ENCODE data around the gene KCNQ4.

KCNQ4 gene

GRCh38 chr1:40783001-40783905, at the start of gene KCNQ4:
Gene KCNQ4 (plus strand): TSS chr1:40783787. CDS start chr1:40784094, 307 bp downstream.
- no peak for DNase-seq (ENCODE audit: low spot score)

GRCh38 chr1:40734882-40735628, 48.5 kb upstream of the KCNQ4 start:
- no peak for DNase-seq (ENCODE audit: low spot score)

- no peak for DNase-seq (ENCODE audit: low spot score)
These were observed 47.5 kb upstream of the KCNQ4 start for GRCh38 chr1:40736085-40736531.

- no peak for DNase-seq (ENCODE audit: low spot score)
These were observed 44.8 kb upstream of the KCNQ4 start for GRCh38 chr1:40738831-40739230.

- DNase-seq (ENCODE audit: low spot score): no peak
These were observed 44.1 kb upstream of the KCNQ4 start for GRCh38 chr1:40739455-40740008.

DNA sequence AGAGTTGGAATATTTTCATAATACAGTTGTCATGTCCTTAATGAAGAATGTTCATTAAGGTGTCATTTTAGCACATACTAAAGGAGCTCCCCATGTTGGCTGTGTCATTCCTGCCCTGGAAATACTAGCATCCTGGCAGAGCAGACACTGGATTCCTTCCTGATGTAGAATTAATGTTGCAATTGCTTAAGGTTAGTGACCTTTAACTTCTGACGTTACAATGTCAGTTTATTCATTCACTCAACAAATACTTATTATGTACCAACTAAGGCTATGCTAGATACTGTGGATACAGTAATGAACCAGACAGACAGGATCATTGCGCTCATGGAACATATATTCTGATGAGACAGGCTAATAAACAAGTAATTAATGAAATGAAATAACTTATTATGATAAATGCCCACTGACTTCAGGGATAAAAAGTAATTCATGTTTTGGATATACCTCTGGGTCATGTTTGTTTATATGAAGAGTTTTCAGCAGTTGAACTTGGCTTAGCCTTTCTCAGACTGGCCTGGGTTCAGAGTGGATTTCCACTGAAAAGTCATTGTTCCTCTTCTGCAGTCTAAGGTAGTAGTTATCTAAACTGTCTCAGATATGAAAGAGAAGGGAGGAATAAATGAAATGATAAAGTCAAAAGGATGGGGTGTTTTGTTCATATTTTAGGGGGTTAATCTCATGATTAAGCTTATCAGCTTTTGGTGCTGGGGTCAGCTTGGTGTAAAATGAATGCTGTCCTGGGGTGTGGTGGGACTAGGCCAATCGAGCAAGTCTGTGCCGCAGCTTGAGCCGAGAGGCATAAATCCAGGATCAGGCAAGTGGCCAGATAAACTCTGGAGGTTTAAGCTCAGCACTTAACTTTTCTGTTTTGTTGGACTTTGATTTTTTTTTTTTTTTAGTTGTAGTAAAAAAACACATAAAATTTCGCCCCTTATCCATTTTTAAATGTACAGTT, 43.3 kb upstream of the KCNQ4 start:
- DNase-seq (ENCODE audit: low spot score): no peak

DNA sequence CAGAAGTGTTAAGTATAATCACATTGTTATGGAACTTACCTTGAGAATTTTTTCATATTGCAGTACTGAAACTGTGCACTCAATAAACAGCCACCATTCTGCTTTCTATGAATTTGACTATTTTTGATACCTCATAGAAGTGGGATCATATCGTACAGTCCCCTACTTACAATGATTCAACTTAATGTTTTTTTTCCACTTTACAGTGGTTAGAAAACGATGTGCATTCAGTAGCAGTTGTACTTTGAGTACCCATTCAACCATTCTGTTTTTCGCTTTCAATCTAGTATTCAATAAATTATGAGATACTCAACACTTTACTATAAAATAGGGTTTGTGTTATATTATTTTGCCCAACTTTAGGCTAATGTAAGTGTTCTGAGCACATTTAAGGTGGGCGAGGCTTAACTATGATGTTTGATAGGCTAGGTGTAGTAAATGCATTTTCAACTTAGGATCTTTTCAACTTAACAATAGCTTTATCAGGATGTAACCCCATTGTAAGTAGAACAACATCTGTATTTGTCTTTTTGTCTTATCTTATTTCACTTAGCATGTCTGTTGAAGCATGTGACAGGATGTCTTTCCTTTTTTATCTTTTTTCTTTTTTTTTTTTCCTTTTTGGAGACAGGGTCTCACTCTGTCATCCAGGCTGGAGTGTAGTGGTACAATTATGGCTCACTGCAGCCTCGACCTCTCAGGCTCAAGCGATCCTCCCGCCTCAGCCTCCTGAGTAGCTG, 42.4 kb upstream of the KCNQ4 start:
- DNase-seq (ENCODE audit: low spot score): no peak

GRCh38 chr1:40742363-40743061, 41.1 kb upstream of the KCNQ4 start:
- no peak for DNase-seq (ENCODE audit: low spot score)

DNA sequence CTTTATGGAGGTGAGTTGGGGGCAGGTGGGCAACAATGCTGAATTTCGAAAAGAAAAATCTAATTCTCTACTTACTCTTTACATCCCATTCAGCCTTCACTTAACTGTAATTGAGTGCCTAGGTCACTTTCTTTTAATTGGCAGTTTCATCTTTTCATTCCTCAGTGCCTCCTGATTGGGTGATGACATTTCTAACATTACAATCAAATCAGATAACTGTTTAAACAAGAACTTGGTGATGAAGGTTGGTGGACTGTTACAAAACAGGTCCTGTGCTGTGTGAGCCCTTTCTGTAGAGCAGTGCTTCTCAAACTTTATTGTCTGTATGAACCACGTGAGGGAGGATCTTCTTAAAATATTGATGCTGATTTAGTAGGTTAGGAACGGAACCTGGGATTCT, 40.1 kb upstream of the KCNQ4 start:
- no peak for DNase-seq (ENCODE audit: low spot score)

DNA sequence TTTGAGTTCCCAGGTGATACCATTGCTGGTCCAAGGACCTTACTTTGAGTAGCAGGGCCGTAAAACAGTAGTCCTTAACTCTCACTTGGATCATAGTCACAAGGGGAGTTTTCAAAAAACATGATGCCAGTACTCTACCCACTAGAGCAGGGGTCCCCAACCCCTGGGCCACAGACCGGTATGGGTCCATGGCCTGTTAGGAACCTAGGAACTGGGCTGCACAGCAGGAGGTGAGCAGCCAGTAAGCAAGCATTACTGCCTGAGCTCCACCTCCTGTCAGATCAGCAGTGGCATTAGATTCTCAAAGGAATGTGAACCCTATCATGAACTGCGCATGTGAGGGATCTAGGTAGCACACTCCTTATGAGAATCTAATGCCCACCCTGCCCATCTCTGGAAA, 39.7 kb upstream of the KCNQ4 start:
- DNase-seq (ENCODE audit: low spot score): no peak

DNA sequence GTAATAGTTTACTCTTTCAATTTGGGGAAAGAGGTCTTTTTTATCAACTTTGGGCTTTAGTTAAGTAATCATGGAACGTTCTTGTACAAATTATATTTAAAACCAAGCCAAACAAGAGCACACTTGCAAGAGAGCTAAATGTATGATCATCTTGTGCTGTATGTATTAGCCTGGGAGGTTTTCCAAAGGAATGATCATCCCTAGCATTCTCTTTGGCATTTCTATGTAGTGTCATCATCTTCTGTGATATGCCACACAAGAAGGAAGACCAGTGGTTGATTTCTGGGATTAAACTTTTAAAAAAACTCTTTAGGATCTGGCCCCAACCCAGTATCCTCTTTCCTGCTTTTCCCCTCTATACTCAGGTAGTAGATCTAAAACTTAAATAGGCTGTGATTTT, 38.4 kb upstream of the KCNQ4 start:
- DNase-seq (ENCODE audit: low spot score): no peak

DNA sequence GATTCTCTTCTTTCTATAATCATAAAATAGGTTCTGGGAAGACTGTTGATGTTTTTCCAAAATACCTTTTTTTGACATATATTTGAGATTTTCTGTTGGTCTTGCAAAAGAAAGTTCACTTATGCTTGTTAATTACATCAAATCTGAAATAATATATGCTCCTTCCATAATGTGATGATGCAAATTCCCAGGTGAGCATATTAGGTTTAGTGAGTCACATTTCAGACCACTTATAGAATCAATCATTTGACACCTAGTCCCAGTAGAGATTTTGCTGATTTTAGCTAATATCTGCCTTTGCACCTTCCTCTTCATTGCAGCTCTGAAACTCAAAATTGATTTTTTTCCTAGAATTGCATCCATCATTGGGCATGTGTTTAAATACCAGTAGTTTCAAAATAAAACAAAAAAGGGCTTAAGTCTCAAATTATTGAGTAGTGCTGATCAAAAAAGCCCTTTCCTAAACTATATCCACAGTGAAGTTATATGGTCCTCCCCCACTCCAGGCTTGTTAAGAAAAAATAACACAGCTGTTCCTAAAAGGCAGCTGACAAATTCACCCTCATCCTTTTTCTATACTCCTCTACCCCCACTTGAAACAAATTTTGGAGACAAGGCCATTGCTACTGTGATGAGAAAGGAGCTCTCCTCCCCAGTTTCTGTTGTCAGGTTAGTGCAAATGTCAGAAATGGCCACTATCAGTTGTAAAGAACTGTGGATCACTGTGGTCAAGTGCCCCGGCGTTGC, 37.1 kb upstream of the KCNQ4 start:
- no peak for DNase-seq (ENCODE audit: low spot score)

DNA sequence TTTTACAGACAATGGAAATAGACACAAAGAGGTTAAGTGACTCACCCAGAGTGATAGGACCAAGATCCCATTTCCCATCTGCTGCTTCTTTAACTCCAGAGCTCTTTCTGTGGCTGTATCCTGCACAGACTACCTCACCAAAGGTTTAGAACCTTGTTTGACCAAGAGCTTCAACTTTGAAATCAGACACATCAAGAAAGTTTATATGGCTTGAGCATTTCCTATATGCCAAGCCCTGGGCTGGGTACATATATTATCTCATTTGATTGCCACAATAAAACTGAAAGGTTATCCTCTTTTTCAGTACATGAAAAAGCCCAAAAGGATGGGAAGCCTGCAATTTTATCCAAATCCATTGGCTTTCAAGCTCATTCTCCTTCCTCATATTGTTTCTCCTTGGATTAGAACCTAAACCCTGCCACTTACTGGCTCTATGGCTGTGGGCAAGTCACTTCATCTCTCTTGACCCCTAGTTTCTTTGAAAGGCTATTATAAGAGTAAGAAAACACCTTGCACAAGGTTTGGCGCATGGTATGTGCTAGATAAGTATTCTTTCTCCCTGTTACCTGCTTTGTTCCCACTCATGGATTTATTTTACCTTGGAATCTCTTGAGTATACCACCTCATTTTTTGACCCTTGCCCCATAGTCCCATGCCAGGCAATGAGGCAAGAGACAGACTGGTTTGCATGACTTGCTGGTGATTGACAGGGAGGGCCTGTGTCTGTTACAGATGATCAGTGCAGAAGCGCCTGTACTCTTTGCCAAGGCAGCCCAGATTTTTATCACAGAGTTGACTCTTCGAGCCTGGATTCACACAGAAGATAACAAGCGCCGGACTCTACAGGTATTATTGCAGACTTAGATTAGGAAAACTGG, 34.5 kb upstream of the KCNQ4 start:
- no peak for DNase-seq (ENCODE audit: low spot score)

DNA sequence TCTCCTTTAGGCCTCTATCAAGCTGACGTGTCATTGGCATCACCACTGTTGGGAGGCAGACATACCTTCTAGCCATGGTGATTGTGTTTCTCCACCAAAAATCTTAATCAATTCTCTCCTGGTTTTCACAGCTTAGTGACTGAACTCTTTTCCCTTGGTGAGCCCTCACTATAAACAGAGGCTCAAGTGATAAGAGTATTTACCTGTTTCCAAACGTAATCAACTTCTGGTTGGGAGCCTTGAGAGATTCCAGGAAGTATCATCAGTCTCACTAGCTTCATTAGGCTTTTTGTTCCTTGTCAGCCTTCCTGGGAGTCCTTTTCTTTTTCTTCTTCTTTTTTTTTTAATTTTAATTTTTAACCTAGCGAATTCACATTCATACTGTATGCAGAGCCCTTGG, 33.8 kb upstream of the KCNQ4 start:
- DNase-seq (ENCODE audit: low spot score): no peak

DNA sequence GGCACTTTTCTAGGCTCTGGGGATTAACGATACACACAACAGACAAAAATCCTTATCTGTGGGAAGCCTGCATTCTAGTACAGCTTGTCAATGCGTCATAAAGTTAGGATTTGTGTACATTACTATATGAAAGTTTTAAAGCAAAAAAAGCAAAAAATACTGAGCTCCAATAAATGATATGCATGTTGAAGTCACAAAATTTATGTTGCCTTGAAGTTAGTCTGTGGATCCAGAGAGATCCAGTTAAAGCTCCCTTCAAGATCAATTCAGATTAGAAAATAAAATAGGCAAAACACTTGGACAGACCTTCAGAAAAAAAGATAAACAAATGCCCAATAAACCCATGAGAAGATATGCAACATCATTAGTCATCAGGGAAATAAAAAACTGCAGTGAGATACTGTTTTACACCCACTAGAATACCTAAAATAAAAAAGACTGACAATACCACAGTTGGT, 33.1 kb upstream of the KCNQ4 start:
- no peak for DNase-seq (ENCODE audit: low spot score)

- no peak for DNase-seq (ENCODE audit: low spot score)
These were observed 31.8 kb upstream of the KCNQ4 start for GRCh38 chr1:40751802-40752201.

DNA sequence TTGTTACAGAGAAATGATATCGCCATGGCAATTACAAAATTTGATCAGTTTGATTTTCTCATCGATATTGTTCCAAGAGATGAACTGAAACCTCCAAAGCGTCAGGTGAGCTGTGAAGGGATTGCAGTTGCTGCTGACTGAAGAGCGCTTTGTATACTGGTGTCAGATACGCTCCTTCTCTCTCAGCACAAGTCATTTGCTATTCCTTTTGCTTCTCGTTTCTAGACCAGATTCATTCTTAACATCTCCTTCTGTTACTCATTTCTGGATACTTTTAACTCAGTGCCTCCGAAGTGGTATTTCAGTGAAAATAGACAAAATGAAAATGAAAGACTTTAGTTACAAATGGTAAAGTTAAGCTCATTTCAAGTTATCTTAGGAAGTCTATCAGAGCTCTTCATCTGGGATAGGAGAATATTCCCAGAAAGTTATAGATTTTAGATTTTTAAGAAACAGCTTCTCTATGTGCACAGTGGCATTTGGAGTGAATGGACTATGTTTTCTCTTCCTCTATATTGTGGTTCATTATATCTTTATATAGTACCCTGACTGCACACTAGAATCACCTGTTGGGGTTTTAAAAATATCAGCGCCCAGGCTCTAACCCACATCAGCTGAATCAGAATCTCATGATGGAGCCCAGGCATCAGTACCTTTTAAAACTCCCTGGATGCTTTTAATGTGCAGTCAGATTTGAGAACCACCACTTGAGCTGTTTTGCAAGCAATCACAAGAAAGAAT, 30.3 kb upstream of the KCNQ4 start:
- no peak for DNase-seq (ENCODE audit: low spot score)

DNA sequence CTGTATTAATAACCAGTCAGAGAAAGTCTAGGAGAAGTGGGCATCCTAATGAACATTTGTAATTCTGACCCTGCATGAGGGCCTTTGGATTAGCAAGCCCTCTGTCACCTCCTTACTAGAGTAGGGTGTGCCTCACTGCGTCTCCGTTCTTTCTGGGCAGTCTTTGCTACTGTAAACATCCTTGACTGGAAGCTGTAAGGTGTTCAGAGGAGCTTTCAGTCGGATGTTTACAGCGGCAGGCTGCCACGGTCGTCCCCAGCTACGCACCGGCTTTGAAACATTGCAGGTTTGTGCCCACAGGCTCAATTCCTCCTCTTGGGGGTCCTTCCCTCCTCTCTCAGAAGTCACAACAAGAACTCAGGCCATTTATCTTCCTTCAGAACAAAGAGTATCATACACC, 29.4 kb upstream of the KCNQ4 start:
- DNase-seq (ENCODE audit: low spot score): no peak
